GM12872 (cell line): ENCODE results near the gene CACNG6.

Experiments used
- TF ChIP-seq, protein P1 (sequence below): IDR thresholded peaks from 3 replicates; pipeline ENCODE4 v1.5.1; 2011; ENCODE audit warnings: low read depth, mild to moderate bottlenecking, low read length, moderate library complexity; ENCODE audit not compliant: insufficient read depth

The CACNG6 gene

DNA sequence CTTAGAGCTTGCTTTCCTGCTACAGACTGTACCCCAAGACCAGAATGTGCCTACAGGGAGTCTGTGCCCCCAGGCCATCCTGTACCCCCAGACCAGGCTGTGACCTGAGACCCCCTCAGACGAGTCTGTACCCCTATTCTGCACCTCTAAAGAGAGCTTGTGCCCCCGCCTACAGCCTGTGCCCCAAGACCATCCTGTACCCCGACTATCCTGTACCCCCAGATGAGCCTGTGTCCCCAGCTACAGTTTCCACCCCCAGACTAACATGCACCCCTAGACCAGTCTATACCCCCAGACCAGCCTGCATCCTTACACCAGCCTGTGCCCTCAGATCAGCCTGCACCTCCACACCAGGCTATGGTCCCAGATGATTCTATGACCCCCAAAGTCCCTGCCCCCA is 2.0 kb downstream of the CACNG6 start:
- TF ChIP-seq, protein P1, sequence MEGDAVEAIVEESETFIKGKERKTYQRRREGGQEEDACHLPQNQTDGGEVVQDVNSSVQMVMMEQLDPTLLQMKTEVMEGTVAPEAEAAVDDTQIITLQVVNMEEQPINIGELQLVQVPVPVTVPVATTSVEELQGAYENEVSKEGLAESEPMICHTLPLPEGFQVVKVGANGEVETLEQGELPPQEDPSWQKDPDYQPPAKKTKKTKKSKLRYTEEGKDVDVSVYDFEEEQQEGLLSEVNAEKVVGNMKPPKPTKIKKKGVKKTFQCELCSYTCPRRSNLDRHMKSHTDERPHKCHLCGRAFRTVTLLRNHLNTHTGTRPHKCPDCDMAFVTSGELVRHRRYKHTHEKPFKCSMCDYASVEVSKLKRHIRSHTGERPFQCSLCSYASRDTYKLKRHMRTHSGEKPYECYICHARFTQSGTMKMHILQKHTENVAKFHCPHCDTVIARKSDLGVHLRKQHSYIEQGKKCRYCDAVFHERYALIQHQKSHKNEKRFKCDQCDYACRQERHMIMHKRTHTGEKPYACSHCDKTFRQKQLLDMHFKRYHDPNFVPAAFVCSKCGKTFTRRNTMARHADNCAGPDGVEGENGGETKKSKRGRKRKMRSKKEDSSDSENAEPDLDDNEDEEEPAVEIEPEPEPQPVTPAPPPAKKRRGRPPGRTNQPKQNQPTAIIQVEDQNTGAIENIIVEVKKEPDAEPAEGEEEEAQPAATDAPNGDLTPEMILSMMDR: no peak

DNA sequence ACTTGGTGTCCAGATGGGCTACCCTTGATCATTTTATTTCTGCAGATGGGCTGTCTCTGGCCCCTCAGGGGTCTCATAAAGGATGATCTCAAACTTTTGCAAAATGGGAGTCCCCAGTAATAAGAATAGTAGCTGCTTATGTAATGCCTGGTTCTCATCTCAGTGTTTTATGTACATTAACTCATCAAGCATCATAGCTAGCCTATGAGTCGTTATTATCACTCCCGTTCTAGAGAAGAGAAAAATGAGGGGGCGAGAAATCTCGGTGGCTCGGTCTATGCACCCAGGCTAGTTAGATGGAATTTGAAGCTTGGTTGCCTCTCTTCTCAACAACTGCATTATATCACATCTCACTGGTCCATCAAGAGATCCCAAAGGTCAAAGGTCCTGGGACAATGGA is 3.4 kb downstream of the CACNG6 start:
- TF ChIP-seq, protein P1: no peak

DNA sequence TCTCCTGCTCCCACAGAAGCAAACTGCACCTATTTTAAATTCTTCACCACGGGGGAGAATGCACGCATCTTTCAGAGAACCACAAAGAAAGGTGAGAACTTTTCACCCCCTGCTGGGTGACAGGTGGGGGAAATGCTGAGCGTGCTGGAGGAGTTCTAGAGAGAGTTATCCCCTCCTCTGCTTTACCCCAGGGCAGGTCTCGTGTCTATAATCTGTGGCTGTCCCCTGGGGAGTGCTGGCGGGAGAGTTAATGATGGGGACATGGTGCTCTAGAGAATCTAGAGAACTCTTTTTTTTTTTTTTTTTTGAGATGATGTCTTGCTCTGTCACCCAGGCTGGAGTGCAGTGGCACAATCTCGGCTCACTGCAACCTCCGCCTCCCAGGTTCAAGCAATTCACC is 6.8 kb downstream of the CACNG6 start:
- TF ChIP-seq, protein P1: no peak

DNA sequence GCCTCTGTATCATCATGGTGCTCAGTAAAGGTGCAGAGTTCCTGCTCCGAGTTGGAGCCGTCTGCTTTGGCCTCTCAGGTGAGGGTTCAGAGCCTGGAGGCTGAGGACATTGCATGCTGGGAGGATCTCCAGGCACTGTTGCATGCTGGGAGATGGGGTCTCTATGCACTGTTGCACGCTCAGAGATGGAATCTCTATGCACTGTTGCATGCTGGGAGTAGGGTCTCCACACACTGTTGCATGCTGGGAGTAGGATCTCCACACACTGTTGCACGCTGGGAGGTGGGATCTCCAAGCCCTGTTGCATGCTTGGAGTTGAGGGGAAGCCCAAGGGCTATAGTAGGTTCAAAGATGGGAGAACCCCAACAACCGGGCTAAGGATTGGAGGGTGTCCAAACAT is 8.3 kb downstream of the CACNG6 start:
- TF ChIP-seq, protein P1: no peak

DNA sequence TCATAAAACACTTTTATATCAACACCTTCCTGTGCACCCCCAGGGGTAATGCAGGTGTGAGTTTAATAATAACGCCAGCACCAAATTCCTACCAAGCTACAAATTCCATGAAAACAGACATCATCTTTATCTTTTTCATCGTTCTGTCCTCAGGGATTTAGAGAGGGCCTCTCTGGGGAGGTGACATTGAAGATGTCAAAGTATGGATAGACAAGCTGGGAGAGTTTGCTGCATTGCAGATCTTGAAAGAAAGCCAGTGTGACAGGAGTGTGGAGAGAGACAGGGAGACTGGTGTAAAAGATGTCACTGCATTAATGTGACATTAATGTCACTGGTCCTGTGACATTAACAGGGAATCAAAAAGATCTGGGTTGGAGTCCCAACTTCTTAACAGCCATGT is 10.1 kb downstream of the CACNG6 start:
- TF ChIP-seq, protein P1: no peak

DNA sequence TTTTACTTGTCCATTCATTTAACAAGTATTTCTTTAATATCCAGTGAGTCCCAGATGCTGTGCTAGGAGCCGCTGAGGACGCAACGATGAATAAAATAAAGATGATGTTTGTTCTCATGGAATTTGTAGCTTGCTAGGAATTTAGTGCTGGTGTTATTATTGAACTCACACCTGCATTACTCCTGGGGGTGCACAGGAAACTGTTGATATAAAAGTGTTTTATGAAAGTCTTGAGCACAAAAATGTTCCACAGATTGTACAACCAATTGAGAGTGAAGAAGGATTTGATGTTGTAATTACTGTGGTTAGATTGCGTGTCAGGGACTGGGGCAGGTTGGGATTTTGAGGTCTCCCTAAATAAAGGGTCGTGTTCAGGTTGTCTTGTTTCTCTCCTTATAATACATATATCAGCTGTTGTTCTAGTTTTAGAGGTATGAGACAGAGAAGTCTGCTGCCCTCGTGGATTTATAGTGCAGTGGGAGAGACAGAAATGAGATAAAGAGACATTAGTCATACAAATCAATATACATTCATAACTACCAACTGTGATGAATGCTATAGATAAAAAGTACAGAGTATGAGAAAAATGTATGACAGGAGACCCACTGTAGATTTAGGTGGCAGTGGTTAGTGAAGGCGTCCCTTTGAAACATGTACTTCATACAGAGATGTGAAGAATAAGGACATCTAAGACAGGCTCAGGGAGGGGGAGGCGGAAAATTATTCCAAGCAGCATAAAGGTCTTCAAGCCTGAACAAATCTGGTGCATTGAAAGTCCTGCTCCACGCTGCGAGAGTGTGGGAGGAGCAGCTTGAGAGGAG is 11.3 kb downstream of the CACNG6 start:
- TF ChIP-seq, protein P1: no peak

DNA sequence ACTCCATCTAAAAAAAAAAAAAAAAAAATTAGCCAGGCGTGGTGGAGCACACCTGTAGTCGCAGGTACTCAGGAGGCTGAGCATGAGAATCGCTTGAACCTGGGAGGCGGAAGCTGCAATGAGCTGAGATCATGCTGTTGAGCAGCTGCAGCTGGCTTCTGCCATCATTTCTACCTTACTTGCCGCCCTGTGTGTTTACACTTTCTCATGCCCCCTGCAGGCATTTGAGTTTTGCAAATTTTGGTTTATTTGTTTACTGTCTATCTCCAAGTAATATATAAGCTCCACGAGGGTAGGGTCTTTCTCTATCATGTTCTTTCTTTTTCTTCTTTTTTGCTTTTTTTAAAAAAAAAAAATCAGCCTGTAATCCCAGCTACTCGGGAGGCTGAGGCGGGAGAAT is 18.0 kb downstream of the CACNG6 start:
- TF ChIP-seq, protein P1: no peak
